ENCODE results near the gene CSAD.

The CSAD gene

DNA sequence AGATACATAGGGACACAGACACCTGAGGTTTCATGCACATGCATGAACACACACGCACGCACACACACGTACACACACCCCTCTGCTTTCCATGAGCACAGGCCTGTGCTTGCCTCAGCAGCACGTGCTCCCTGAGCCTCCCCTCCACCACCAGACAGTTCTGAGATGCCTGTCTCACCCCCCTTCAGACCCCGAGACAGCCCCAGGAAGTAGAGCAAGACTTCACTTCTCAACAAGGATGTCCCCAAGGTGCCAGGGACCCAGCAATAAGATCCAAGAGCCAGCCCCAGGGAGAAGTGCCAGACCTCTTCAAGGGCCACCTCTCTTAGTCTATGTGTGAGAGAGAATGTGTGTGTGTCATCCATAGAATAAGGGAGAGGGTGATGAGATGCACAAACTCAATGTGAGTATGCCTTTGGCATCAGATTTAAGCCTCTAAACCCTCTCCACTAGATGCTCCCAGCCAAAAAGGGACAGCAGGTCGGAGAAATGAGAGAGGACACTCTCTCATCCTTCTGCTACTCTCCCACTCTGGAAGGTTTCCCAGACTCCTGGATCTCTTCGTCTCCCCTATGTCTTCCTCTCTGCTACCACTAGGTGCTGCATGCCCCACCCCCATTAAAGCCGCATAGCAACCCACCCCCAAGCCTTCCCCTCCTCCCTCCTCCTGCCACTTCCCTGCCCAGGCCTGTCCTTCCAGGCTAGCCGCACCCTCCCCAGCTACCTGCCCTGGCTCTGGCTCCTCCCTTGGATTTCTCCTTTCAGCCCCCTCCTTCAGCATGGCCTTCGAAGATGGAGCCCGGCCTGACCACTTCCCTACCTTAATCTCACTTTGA lies 43.6 kb upstream of the CSAD start:
- Histone ChIP-seq H3K27ac (ENCODE audit: low read depth in 2 of 2, low read length in 2 of 2) (peak overlapping the region in 1 of 2 donors; percentile 100), H3K27me3 (ENCODE audit: control insufficient read depth in 2 of 2, insufficient read depth in 2 of 2, low read length in 2 of 2) (no peaks in the 10 kb centered on the region), H3K9ac (ENCODE audit: low read depth in 1 of 2, low read length in 2 of 2) (peak overlapping the region in 1 of 2 donors; percentile 15), H3K4me3 (ENCODE audit: low read length in 2 of 2) (no peak overlapping the region), H3K9me3 (ENCODE audit: control insufficient read depth in 2 of 2, low read length in 2 of 2) (no peaks in the 10 kb centered on the region), H3K36me3 (ENCODE audit: control insufficient read depth in 2 of 2, insufficient read depth in 2 of 2, low read length in 2 of 2) (peaks cover 0 to 4% of the 10 kb centered on the region in 2 donors), H3K4me1 (ENCODE audit: control insufficient read depth in 2 of 2, insufficient read depth in 2 of 2, low read length in 2 of 2) (peaks cover 36% of the 10 kb centered on the region in 2 donors)

DNA sequence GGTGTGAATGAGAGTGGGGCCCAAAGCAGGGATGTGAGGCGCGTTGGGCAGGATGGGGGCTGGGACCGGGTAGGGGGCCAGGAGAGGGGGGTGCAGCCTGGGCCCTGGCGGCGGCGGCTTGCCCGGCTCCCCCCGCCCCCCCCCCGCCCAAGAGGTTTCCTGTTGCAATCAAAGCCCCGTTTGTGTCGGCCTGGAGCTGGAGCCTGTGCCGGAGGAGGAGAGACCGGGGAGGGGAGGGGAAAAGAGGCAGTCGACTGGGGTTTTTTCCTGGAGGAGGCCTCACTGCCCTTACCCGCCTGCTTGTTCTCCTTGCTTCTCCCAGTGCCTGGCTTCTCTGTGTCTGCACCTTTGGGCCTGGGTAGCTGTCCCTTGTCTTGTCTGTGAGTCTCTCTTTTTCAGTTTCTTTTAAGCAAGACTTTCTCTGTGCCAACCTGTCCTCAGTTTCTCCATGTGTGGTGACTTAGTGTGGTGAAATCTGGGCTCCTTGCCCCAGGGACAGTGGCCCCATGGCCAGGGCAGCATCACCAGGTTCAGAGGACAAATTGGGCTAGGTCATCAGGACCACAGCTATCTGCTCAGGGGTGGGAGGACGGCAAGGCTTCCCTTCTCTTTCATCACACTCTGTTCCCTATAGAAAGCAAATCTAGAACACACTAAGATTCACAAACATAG lies 42.8 kb upstream of the CSAD start:
- peaks cover 38 to 41% of the 10 kb centered on the region in 2 donors for H3K4me1 ChIP-seq (ENCODE audit: control insufficient read depth in 2 of 2, insufficient read depth in 2 of 2, low read length in 2 of 2)
- H3K9ac ChIP-seq (ENCODE audit: low read depth in 1 of 2, low read length in 2 of 2) = peak overlapping the region in 1 of 2 donors; percentile 15
- H3K36me3 ChIP-seq (ENCODE audit: control insufficient read depth in 2 of 2, insufficient read depth in 2 of 2, low read length in 2 of 2) = peaks cover 0 to 4% of the 10 kb centered on the region in 2 donors
- no peaks in the 10 kb centered on the region for H3K9me3 ChIP-seq (ENCODE audit: control insufficient read depth in 2 of 2, low read length in 2 of 2)
- peak overlapping the region in 1 of 2 donors; percentile 20 for H3K4me3 ChIP-seq (ENCODE audit: low read length in 2 of 2)
- peak overlapping the region; percentile 99 to 100 for H3K27ac ChIP-seq (ENCODE audit: low read depth in 2 of 2, low read length in 2 of 2)
- H3K27me3 ChIP-seq (ENCODE audit: control insufficient read depth in 2 of 2, insufficient read depth in 2 of 2, low read length in 2 of 2) = no peaks in the 10 kb centered on the region

DNA sequence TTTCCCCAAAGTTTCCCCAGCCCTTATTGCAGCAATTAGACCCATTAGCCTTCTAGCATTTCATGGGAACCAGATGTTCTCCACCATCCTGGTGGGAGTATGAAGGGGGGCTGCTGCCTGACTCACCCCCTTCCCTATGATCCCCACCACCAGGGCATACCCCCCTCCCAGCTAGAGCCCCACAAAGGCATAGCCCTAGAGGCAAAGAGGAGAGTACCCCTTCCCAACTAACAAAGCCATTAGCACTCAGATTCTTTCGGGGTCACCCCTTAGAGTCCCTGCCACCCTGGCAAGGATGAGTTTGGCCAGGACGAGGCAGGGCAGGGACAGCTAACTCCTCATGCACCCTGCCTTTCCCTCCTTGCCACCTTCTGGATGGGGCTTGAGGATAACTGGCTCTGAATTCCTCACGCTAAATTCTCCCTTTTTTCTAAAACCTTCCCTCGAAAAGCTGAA lies 42.1 kb upstream of the CSAD start:
- peaks cover 45 to 48% of the 10 kb centered on the region in 2 donors for H3K4me1 ChIP-seq (ENCODE audit: control insufficient read depth in 2 of 2, insufficient read depth in 2 of 2, low read length in 2 of 2)
- H3K36me3 ChIP-seq (ENCODE audit: control insufficient read depth in 2 of 2, insufficient read depth in 2 of 2, low read length in 2 of 2) = peaks cover 0 to 2% of the 10 kb centered on the region in 2 donors
- no peak overlapping the region for H3K4me3 ChIP-seq (ENCODE audit: low read length in 2 of 2)
- H3K9ac ChIP-seq (ENCODE audit: low read depth in 1 of 2, low read length in 2 of 2) = peak overlapping the region in 1 of 2 donors; percentile 19
- peak overlapping the region; percentile 99 to 100 for H3K27ac ChIP-seq (ENCODE audit: low read depth in 2 of 2, low read length in 2 of 2)
- H3K27me3 ChIP-seq (ENCODE audit: control insufficient read depth in 2 of 2, insufficient read depth in 2 of 2, low read length in 2 of 2) = no peaks in the 10 kb centered on the region
- H3K9me3 ChIP-seq (ENCODE audit: control insufficient read depth in 2 of 2, low read length in 2 of 2) = no peaks in the 10 kb centered on the region

DNA sequence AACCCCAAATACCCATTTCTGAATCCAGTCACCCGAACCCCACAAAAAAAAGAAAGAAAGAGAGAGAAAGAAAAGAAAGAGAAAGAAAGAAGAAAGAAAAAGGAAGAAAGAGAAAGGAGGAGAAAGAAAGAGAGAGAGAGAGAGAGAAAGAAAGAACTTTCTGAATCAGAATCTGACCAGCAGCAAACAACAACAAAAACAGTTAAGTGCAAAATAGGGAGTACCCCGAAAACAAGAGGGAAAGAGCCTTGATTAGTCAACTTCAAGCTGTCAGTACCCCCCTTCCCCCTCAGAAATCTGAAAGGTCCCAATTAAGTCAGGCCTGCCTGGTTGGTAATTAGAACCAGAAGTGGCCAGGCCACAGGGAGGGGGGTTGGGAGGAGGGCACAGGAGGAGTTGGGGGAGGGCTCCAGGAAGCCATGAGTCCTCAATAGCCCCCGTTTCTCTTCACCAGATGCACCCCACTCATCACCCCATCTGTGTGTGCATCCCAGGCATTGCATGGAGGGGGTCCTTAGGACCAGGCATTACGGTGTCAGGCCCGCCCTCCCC lies 41.5 kb upstream of the CSAD start:
- peak overlapping the region; percentile 31 to 56 for H3K4me3 ChIP-seq (ENCODE audit: low read length in 2 of 2)
- peak overlapping the region in 1 of 2 donors; percentile 38 for H3K9ac ChIP-seq (ENCODE audit: low read depth in 1 of 2, low read length in 2 of 2)
- peaks cover 50 to 54% of the 10 kb centered on the region in 2 donors for H3K4me1 ChIP-seq (ENCODE audit: control insufficient read depth in 2 of 2, insufficient read depth in 2 of 2, low read length in 2 of 2)
- H3K27ac ChIP-seq (ENCODE audit: low read depth in 2 of 2, low read length in 2 of 2) = peak overlapping the region; percentile 99 to 100
- no peaks in the 10 kb centered on the region for H3K27me3 ChIP-seq (ENCODE audit: control insufficient read depth in 2 of 2, insufficient read depth in 2 of 2, low read length in 2 of 2)
- H3K36me3 ChIP-seq (ENCODE audit: control insufficient read depth in 2 of 2, insufficient read depth in 2 of 2, low read length in 2 of 2) = no peaks in the 10 kb centered on the region
- no peaks in the 10 kb centered on the region for H3K9me3 ChIP-seq (ENCODE audit: control insufficient read depth in 2 of 2, low read length in 2 of 2)

DNA sequence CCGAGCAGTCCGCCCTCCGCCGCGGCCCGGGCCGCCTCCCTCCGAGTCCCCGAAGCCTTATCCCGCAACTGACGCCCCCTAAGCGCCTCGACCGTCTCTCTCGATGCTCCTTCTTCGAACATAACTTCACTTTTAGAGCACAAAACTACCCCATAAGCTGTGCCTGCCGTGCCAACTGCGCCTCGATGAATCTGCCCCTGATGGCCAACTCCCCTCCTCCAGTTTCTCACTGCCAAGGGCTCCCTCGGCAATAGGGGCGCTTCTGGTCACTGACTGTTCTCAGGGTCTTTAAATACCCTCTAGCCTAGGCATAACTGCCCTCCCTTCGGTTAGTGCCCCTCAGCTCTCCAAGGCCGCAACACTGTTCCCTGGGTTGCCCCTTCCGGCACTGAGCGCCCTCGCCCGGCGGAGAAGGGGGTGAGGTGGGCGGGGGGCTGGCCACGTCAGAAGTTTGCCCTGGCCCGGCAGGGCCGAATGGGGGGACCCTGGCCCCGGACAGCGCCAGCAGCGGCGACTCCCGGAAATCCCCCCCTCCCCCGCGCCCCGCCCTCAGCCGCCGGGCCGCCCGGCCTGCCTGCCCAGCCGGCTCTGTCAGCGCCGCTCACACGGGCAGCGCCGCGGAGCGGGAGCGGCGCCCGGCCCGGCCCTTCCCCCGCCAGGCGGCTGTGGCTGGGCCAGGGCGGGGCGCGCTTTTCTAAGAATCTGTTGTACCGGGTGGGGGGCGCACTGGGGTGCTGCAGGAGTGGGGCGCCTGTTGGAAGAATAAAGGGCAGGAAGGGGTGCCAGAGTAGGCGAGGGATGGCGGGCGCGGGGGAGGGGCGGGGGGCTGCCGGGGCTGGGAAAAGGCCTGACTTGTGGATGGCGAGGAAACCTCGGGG lies 40.7 kb upstream of the CSAD start:
- Histone ChIP-seq H3K9me3 (ENCODE audit: control insufficient read depth in 2 of 2, low read length in 2 of 2) (no peaks in the 10 kb centered on the region), H3K27me3 (ENCODE audit: control insufficient read depth in 2 of 2, insufficient read depth in 2 of 2, low read length in 2 of 2) (no peaks in the 10 kb centered on the region), H3K36me3 (ENCODE audit: control insufficient read depth in 2 of 2, insufficient read depth in 2 of 2, low read length in 2 of 2) (no peaks in the 10 kb centered on the region), H3K4me1 (ENCODE audit: control insufficient read depth in 2 of 2, insufficient read depth in 2 of 2, low read length in 2 of 2) (peaks cover 58 to 60% of the 10 kb centered on the region in 2 donors), H3K27ac (ENCODE audit: low read depth in 2 of 2, low read length in 2 of 2) (peak overlapping the region; percentile 99 to 100), H3K9ac (ENCODE audit: low read depth in 1 of 2, low read length in 2 of 2) (peak overlapping the region; percentile 91 to 100), H3K4me3 (ENCODE audit: low read length in 2 of 2) (peak overlapping the region; percentile 69 to 84)

DNA sequence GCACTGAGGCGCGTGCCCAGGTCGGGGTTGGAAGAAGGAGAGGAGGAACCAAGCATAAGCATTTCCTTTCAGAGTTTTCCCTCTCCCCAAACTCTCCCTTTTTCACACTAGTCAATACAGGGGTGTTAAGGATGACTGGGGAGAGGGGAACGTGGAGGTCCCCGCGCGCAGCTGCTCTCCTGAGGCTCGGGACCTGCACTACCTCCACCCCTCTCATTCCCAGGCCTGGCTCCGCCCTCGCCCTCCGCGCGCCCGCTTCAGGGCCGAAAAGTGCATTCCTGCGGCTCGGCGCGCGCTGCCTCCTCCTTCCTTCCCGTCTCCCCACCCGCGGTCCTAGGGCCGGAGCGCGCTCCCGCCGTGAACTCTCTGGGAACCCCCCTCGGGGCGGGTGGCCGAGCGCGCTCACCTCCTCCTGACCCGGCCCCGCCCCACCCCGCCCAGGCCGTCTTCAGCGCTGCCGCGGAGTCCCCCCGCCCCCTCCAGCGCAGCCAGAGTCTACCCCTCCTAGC lies 40.0 kb upstream of the CSAD start:
- Histone ChIP-seq H3K4me1 (ENCODE audit: control insufficient read depth in 2 of 2, insufficient read depth in 2 of 2, low read length in 2 of 2) (peaks cover 65% of the 10 kb centered on the region in 2 donors), H3K9ac (ENCODE audit: low read depth in 1 of 2, low read length in 2 of 2) (peak overlapping the region; percentile 91 to 100), H3K27ac (ENCODE audit: low read depth in 2 of 2, low read length in 2 of 2) (peak overlapping the region; percentile 99 to 100), H3K9me3 (ENCODE audit: control insufficient read depth in 2 of 2, low read length in 2 of 2) (no peaks in the 10 kb centered on the region), H3K27me3 (ENCODE audit: control insufficient read depth in 2 of 2, insufficient read depth in 2 of 2, low read length in 2 of 2) (no peaks in the 10 kb centered on the region), H3K4me3 (ENCODE audit: low read length in 2 of 2) (peak overlapping the region; percentile 69 to 84), H3K36me3 (ENCODE audit: control insufficient read depth in 2 of 2, insufficient read depth in 2 of 2, low read length in 2 of 2) (no peaks in the 10 kb centered on the region)

DNA sequence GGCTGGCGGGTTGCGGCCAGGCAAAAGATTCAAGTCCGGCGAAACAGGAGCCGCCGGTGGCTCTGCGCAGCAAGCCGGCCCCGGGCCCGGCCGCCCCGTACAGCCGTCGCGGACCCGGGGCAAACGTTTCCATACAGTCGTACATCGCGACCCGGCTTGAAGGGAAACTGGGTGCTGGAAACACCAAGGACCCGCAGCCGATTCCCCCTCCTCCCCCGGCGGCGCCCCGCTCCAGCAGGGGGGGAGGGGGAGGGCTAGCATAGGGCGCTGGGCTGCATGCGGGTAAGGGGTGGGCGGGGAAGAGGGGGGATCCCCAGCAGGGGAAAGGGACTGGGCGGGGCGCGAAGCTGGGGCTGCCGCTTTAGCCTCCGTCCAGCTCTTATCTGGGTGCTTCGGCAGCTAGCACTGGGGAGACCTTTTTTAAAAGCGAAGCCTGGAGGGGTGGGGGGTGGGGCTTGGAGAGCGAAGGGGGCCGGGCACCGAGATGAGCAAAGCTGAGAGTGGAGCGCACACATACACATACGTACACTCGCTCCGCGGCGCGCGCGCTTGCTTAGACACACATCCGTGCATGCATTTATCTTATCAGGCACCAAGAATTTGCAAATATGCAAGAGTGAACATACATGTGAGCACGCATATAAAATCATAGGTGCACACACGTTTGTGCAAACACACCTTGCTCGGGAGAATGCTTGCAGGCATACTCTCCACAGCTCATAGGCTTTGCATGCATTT lies 39.4 kb upstream of the CSAD start:
- peaks cover under 1 to 6% of the 10 kb centered on the region in 2 donors for H3K36me3 ChIP-seq (ENCODE audit: control insufficient read depth in 2 of 2, insufficient read depth in 2 of 2, low read length in 2 of 2)
- peaks cover 64% of the 10 kb centered on the region in 2 donors for H3K4me1 ChIP-seq (ENCODE audit: control insufficient read depth in 2 of 2, insufficient read depth in 2 of 2, low read length in 2 of 2)
- peak overlapping the region; percentile 99 to 100 for H3K27ac ChIP-seq (ENCODE audit: low read depth in 2 of 2, low read length in 2 of 2)
- peak overlapping the region; percentile 76 to 91 for H3K9ac ChIP-seq (ENCODE audit: low read depth in 1 of 2, low read length in 2 of 2)
- H3K9me3 ChIP-seq (ENCODE audit: control insufficient read depth in 2 of 2, low read length in 2 of 2) = no peaks in the 10 kb centered on the region
- no peaks in the 10 kb centered on the region for H3K27me3 ChIP-seq (ENCODE audit: control insufficient read depth in 2 of 2, insufficient read depth in 2 of 2, low read length in 2 of 2)
- peak overlapping the region; percentile 64 to 81 for H3K4me3 ChIP-seq (ENCODE audit: low read length in 2 of 2)

DNA sequence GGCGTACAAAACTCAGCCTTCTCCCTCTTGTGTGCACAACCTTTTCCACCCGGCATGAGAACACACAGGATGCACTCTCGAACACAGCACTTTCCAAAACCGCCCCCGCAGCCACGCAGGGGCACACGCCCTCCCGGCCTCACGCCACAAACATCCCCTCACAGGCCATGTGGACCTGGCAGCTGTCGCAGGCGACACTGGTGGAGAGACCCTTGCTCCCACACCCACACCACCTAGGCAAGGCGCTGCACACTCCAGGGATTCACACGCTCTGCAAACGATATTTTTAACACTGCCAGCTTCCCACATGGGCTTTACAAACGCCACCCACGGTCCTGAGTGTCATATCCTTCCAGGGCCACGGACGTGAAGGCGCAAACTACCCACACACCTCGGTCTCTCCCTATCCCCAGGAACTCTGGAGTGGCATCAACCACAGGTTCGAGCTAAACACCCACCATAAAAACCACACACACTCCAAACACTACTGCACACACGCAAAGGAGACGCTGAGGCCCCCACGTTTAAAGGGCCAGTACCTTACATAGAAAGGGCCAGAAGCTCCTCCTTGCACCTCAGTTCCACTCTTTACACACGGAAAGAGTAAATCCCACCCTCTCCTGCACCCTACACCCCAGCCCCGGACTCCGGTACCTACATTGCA lies 38.7 kb upstream of the CSAD start:
- Histone ChIP-seq H3K27me3 (ENCODE audit: control insufficient read depth in 2 of 2, insufficient read depth in 2 of 2, low read length in 2 of 2) (no peaks in the 10 kb centered on the region), H3K9me3 (ENCODE audit: control insufficient read depth in 2 of 2, low read length in 2 of 2) (no peaks in the 10 kb centered on the region), H3K27ac (ENCODE audit: low read depth in 2 of 2, low read length in 2 of 2) (peak overlapping the region; percentile 99 to 100), H3K4me3 (ENCODE audit: low read length in 2 of 2) (peak overlapping the region; percentile 64 to 81), H3K9ac (ENCODE audit: low read depth in 1 of 2, low read length in 2 of 2) (peak overlapping the region; percentile 67 to 76), H3K36me3 (ENCODE audit: control insufficient read depth in 2 of 2, insufficient read depth in 2 of 2, low read length in 2 of 2) (peaks cover 2 to 9% of the 10 kb centered on the region in 2 donors), H3K4me1 (ENCODE audit: control insufficient read depth in 2 of 2, insufficient read depth in 2 of 2, low read length in 2 of 2) (peaks cover 58 to 59% of the 10 kb centered on the region in 2 donors)
